ENCODE results near the gene GPRASP3.
"Not testable (repeated sequence)": the region's sequence is repeated elsewhere in the genome, so short reads cannot be mapped to it uniquely, and the experiment has no call there.

GPRASP3 gene, protein sequence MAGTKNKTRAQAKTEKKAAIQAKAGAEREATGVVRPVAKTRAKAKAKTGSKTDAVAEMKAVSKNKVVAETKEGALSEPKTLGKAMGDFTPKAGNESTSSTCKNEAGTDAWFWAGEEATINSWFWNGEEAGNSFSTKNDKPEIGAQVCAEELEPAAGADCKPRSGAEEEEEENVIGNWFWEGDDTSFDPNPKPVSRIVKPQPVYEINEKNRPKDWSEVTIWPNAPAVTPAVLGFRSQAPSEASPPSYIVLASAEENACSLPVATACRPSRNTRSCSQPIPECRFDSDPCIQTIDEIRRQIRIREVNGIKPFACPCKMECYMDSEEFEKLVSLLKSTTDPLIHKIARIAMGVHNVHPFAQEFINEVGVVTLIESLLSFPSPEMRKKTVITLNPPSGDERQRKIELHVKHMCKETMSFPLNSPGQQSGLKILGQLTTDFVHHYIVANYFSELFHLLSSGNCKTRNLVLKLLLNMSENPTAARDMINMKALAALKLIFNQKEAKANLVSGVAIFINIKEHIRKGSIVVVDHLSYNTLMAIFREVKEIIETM

DNA sequence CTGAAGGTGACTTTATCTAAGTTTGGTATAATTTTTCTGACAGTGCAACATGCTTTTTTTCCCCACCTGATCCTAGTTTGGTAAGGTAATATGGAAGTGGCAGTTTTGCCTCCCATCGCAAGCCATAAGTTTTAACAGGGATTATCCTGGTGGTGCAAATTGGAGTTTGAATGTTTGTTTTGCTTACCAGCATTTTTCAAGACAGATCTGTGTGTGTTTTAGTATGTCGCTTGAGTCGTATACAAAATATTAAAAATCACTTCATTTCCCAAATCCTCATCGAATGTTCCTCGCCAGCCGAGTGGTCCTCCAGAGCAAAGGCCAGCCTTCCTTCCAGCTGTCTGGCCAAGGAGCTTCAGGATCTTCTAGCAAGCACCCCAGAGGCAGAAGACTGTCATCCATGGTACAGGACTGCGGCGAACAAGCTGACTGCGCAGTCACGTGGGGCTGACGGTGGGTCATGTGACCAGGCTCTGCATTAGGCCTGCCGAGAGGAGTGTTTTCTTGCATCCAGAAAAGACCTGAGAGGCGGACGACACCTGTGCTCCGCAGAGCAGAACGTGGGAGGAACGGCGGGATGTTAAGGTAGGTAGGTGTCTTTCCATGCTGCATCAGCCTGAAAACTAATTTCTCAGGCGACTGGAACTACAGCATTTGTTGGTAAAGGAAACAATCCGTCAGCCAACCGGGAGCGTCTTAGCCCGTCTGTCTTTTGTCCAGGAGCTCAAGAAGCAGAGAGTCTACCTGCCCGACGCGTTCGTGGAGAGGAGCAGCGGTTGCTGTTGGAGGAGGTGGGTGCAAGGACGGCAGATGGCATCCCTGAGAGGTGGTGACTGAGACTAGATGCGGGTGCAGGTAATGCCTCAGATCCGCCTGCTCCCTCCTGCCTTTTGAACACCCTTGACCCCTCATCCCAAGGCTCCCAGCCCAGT, at the start of gene GPRASP3:
Gene GPRASP3 (plus strand): TSS at position 507 of the 932 bp plus-strand sequence. CDS start 28,253 bp downstream, outside the sequence.
- peak; percentile 71 to 72 for DNase-seq

DNA sequence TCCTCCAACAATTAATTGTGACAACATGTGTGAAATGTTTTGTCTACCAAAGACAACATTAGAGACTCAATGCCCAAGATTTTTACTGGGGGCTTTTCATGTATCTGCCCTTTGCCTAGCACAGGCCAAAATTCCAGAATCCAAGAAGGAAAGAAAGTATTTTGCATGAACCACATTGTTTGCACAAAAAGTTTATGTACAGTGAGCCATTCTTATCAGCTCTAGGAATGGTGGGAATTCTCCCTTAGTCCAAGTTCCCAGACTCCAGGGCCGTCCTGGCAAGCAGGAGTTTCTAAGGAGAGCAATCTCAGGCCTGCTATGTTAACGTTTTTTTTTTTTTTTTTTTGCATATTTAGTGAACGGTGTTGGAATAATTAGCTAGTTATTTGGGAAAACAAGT, 47.7 kb upstream of the GPRASP3 start:
- DNase-seq, result no peak

DNA sequence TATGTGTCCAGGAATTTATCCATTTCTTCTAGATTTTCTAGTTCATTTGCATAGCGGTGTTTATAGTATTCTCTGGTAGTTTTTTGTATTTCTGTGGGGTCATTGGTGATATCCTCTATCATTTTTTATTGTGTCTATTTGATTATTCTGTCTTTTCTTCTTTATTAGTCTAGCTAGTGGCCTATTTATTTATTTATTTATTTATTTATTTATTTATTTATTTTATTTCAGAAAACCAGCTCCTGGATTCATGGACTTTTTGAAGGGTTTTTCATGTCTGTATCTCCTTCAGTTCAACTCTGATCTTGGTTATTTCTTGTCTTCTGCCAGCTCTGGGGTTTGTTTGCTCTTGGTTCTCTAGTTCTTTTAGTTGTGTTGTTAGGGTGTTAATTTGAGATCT, 43.1 kb upstream of the GPRASP3 start:
- DNase-seq, result not testable (repeated sequence)

DNA sequence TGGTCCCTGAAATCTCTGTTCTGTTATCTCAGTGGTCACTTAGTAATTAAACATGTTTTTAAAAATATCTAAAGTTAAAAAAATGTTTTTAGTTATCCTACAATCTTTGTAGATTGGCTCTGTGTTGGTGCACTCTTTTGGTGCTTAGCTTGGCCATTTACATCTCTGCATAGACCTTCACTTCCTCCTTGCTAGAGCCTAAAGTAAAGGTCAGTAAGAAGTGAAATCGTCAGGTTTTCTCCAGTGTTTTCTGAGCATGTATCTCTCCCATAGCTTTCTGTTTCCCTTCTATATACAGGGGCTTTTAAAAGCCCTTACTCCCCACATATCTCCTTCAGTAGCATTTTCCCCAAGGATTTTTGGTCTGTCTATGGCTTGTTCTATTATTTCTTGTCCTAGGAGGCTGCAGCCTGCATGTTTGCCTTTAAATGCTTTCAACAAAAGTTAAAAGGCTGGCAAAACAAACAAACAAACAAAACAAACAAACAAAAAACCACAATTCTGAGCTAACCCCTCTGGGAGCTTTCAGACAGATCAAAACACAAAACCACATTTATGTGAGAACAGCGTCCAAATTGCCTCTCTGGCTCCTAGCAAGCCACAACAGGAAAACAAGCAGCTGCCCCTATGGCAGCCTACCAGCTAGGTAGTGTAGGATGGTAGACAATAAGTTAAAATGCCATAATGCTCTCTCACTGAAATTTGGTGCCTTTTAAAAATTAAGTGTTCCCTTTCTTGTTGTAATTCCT, 35.6 kb upstream of the GPRASP3 start:
- no peak for DNase-seq

DNA sequence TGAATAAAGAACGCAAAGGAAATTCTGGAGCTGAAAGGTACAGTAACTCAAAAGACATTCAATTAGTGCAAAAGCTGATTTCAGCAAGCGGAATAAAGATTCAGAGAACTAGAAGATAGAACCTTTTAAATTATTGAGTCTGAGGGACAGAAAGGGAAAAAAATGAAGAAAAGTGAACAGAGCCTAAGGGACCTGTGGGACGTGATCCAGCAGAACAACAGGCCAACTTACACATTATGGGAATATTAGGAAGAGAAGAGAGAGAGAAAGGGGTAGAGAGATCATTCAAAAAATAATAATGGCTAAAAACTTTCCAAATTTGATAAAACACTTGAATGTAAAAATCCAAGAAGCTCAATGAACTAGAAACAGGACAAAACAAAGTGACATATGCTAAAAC, 25.8 kb upstream of the GPRASP3 start:
- no peak for DNase-seq

DNA sequence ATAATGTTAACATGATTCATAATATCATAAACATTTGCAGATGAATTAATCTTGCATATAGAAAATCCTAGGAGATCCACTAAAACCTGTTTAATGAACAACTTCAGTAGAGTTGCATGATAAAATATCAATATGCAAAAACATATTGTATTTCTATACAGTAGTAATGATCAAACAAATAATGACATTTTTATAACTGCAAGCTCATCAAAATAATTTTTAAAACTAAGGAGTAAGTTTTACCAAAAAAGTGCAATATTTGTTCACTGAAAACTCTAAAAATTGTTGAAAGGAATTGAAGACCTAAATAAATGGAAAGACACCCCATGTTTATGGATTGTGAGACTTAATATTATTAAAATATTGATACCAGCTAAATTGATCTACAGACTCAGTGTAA, 24.2 kb upstream of the GPRASP3 start:
- no peak for DNase-seq

DNA sequence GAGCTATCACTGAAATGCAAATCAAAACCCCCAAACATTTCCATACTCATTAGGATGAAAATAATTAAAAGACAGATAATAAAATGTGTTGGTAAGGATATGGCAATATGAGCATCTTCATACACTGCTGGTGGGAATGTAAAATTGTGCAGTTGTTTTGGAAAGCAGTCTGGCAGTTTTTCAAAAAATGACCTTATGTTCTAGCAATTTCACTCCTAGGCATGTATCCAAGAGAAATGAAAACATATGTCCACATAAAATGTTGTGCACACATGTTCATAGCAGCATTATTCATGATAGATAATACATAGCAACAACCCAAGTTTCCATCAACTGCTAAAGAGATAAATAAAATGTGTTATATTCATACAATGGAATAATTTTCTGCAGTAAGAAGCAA, 23.0 kb upstream of the GPRASP3 start:
- DNase-seq, result no peak

DNA sequence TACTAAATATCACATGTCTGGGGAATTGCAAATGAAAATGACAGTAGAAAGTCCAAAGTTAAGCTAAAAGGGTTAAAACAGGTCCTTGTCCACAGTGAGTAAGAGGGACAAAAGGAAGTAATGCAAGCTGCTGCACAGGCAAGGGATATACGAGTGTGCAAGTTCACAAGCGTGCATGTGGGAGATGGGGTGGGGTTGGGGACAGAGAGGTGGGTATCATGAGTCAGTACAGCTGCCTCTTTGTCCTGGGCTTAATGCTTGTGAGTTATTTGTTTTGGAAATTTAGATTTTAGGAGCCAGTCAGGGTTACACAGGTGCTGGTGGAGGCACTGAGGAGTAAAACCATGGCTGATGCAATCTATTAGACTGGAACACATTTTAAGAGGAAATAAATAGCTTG, 11.6 kb upstream of the GPRASP3 start:
- DNase-seq, result no peak

DNA sequence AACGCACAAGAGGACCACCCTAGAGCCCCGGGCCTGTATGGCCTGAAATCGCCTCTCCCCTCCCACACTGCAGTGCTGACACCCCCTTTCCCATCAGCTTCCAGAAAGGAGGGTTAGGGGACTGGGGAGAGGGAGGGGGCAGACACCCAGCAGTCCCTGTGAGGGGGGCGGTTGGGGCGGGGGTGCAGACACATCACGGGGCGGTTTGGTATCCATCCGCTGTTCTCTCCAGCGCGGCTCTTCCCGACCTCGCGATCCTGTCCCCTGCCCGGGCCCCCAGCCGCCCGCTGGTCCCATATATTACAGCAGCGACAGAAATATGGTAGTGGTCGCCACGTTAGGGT, 8.7 kb upstream of the GPRASP3 start:
- DNase-seq, result no peak

DNA sequence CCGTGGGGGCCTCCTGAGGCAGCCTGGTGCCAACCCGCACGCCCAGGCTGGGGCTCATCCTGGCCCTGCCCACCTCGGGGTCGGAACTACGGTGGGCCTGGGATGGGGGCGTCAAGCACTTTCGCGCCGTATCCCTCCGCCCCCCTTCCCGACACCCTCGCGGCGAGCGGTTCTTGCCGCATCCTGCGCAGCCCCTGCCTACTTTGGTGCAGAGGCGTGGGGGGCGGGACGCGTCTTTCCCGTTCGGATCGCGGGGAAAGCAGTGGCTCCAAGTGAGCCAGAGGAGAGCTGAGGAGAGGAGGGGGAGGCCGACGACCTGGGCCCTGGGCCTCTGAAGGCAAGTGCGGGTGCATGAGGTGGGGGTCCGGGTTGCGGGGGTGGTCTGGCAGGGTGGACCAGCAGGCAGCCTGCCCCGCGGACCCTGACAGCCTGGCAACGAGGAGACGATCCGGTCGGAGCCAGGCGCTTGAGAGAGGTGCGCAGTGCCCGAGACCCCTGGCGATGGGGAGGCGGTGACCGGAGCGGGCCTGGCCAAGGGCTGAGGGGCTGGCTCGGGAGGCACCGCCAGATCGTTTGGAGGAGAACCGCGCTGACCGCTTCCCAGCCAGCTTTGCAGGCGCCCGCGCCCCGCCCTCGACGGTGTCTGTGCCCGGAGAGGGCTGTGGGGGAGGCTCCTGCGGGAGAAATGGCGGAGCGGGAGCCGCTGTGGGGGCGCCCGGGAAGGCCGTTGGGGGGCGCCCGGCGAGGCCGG, 8.2 kb upstream of the GPRASP3 start, which contains the start of gene GPRASP2:
Gene GPRASP2 (plus strand): TSS at position 233 of the 751 bp plus-strand sequence. CDS start 2,422 bp downstream, outside the sequence.
- peak in 1 of 2 donors; percentile 14 for DNase-seq

DNA sequence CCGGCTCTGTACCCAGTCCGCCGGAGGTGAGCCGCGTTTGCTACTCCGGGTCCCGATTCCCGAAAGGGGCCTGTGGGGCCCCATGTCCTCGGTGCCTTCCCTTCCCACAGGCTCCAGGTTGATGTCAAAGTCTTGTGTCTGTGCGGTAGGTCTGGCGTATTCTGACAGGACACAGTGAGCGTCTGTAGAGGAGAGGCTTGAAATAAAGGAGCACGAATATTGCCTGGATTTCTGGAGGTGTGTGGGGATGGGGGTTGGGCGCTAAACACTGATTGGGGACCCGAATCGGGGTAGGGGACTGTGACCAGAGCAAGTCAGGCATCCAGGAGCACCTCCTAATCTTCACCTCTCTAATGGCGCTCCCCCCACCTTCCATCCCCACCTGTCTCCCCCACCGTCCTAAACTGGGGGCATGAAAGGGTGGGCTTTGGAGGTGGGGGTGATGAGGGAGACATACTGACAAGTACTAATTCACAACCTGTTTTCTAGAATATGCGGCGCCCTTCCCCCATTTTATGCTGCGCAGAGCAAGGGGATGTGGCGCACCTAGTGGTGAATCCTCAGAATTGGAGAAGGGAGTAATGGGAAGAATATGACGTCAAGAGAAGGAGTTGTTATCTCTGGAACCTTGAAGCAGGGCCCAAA, 7.4 kb upstream of the GPRASP3 start:
- DNase-seq, result peak in 1 of 2 donors; percentile 15

DNA sequence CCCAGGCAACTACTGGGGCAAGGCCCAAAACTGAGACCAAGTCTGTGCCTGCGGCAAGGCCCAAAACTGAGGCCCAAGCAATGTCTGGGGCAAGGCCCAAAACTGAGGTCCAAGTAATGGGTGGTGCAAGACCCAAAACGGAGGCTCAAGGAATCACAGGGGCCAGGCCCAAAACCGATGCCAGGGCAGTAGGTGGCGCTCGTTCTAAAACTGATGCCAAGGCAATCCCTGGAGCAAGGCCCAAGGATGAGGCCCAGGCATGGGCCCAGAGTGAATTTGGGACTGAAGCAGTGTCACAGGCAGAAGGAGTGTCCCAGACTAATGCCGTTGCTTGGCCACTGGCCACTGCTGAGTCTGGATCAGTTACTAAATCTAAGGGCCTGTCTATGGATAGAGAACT, 5.5 kb upstream of the GPRASP3 start:
- DNase-seq, result no peak

DNA sequence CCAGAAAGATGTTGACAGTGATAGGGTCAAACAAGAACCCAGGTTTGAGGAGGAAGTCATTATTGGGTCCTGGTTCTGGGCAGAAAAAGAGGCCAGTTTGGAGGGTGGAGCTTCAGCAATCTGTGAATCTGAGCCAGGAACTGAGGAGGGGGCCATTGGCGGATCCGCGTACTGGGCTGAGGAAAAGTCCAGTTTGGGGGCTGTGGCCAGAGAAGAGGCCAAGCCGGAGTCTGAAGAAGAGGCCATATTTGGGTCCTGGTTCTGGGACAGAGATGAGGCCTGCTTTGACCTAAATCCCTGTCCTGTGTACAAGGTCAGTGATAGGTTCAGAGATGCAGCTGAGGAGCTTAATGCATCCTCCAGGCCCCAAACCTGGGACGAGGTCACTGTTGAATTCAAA, 4.6 kb upstream of the GPRASP3 start:
- no peak for DNase-seq

DNA sequence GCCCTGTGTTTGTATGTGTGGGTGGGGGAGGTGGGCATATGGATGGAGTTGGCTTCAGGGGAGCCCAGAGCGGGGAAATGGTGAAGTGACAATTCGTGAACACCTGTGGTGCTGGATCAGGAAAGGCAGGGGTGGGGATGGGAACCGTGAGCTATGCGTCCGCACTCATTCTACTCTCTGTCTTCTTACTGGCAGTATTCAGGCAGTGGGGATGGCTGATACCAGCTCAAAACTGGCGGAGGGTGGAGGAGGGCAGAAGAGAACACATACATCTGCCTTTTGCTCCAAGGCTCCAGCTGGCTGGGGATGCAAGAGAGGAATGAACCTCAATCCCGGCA, 595 bp downstream of the GPRASP3 start:
- DNase-seq, result not testable (repeated sequence)

DNA sequence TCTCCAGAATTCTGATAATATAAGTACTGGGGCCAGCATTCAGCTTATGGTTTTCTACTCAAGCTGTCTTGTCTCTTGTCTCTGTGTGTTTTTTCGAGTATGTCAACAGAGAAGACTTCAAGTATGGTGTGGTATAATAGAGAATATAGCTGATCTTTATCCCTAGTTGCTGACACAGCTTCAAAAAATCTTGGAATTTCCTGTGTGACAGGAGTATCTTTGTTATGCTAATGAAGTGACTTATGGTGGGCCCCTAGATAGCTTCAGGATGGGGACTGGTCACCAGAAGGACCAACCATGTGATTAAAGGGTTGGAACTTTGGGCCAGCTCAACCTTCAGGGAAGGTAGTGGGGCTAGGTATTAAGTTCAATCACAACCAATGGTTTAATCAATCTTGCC, 2.9 kb downstream of the GPRASP3 start:
- no peak for DNase-seq

DNA sequence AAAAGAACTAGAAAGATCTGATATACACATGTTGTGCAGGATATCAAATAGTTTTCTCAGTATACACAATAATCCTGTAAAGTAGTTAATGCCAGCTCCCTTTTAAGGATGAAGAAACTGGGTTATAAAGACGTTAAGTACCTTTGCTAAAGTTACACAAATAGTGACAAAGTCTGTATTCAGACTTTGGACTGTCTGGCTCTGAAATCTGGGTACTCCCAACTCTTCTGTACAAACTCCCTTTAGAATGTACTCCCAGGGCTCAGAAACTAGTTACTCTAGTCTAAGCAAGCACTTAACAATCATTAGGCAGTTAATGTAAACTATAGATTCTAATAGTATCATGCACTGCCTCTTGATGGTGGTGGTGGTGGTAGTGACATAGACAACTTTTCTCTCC, 7.2 kb downstream of the GPRASP3 start:
- DNase-seq, result no peak

DNA sequence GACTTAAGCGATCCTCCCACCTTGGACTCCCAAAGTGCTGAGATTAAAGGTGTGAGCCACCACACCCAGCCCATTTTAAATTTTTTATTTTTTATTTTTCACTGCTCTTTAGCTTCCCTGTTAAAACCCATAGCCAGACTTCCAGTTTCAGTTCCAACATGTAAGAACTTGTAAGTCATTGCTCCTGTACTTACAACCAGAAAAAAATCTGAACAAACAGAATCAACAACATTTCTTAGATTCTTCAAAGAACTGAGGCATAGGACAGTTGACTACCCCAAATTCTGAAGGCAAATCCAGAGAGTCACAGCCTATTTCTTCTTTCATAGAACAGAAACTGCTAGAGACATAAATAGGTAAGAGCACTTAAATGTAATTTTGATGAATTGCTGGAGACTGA, 8.1 kb downstream of the GPRASP3 start:
- DNase-seq, result no peak

DNA sequence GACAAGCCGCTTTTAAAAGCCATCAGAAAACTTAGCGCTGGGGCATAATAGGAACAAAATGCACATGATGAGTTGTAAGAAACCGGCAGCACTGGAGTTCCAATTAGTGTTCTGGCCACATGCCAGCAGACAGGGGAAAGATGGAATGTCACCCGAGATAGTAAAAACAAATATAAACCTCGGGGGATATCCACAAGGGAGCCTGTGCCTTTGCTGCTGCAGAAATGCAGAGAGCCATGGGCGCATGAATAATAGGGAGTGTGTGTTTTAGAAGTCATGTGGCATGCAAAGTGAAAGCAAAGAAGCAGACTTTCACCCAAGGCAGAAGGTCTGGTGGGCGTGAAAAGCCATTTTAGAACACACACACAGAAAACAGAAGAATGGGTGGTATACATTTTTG, 19.1 kb downstream of the GPRASP3 start:
- no peak for DNase-seq

DNA sequence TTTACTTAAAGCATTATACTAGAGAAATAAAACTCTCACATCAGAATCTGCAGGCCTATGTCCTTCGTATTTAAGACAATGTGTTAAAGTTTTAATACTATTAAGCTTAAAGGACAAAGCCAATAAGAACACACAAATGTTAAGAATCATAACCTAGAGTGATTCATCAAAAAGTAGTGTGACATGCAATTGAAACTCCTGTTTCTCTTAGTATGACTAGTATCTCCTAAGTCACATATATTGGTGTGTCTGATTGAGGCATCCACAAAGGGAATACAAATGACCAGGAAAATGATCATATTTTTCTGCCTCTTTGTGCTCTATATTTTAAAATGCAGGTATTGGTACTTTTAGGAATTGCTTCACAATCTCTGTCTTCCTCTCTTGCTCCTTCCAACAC, 23.8 kb downstream of the GPRASP3 start:
- no peak for DNase-seq

DNA sequence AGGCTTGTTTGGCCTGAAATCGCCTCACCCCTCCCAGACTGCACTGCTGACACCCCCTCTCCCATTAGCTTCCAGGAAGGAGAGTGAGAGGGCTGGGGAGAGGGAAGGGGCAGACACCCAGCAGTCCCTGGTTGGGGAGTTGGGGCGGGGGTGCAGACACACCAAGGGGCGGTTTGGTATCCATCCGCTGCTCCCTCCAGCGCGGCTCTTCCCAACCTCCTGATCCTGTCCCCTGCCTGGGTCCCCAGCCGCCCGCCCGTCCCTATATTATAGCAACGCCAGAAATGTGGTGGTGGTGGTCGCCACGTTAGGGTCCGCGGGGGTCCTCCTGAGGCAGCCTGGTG, 24.9 kb downstream of the GPRASP3 start:
- DNase-seq, result no peak

DNA sequence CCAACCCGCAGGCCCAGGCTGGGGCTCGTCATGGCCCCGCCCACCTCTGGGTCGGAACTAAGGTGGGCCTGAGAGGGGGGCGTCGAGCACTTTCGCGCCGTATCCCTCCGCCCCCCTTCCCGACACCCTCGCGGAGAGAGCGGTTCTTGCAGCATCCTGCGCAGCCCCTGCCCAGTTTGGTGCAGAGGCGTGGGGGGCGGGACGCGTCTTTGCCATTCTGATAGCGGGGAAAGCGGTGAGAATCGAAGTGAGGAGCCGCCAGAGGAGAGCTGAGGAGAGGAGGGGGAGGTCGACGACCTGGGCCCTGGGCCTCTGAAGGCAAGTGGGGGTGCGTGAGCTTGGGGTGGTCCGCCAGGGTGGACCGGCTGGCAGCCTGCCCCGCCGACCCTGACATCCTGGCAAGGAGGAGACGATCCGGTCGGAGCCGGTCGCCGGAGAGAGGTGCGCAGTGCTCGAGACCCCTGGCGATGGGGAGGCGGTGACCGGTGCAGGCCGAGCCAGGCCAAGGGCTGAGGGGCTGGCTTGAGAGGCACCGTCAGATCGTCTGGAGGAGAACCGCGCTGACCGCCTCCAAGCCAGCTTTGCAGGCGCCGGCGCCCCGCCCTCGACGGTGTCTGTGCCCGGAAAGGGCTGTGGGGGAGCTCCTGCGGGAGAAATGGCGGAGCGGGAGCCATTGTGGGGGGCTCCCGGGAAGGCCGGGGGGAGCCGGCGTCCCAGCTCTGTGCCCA, 25.5 kb downstream of the GPRASP3 start:
- no peak for DNase-seq
